HG02970 (cell line): ENCODE data around the gene CYSTM1.

Experiments used
- ATAC-seq: cut with Tn5 transposase; IDR thresholded peaks from one replicate; pipeline ENCODE4 v1.9.1; 2021; ENCODE audit warnings: mild to moderate bottlenecking, moderate library complexity, moderate number of reproducible peaks; ENCODE audit not compliant: unreplicated experiment, low FRiP score

The CYSTM1 gene

GRCh38 chr5:140250386-140250785, 75.4 kb downstream of the CYSTM1 start:
- no peak for ATAC-seq

GRCh38 chr5:140251527-140251973, 76.6 kb downstream of the CYSTM1 start:
- no peak for ATAC-seq

DNA sequence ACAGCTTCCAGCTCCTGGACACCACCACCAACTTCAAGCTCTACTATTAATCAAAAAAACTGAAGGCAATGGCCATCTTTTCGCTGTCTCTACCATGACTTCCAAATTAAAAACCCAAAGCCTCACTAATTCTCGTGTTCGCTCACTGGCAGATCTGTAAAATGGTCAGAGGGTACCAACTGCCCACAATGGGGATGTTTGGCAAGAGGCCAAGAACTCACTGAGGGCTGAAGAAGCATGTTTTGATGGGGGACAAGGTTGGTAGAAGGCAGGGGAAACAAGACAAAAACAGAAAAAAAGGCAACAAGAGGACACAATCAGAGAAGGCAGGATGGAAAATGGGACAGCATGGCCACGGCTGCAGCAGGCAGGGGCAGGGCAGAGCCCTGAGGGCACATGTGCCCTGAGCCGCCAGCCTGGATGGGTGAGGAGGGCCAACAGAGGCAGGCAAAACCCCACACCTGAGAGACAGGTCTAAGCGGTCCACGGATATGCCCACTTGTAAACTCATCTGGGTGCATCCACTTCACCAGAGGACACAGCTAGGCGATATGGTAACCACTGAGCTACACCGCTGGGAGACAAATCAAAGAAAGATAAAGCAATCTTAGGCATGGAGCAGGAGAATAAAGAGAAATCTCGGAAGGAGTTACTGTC, 77.6 kb downstream of the CYSTM1 start:
- no peak for ATAC-seq

GRCh38 chr5:140253985-140254384, 79.0 kb downstream of the CYSTM1 start:
- ATAC-seq, result no peak

DNA sequence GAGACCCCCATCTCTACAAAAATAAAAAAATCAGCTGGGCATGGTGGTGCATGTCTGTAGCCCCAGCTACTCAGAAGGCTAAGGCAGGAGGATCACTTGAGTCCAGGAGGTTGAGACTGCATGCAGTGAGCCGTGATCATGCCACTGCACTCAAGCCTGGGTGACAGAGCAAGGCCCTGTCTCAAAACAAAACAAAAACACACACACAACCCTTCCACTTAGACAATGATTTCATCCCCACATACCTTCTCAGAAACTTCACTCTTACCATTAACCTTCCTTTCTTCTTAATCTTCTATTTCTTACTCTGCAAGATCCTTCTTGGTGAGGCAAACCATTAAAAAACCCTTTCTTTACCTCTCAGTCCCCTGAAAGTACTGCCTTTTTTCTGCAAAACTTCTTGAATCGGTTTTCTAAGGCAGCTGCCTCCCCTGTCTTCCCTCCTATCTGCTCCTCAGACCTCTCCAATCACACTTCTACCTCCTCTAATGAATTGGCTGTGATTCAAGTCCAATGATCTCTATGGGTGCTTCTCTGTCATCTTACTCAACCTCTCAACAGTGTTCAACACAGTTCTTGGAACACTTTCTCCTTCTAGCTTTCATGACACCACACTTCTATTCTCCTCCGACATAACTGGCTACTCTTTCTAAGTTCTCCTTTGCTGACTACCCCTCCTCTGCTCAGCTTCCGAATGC, 80.6 kb downstream of the CYSTM1 start:
- no peak for ATAC-seq

DNA sequence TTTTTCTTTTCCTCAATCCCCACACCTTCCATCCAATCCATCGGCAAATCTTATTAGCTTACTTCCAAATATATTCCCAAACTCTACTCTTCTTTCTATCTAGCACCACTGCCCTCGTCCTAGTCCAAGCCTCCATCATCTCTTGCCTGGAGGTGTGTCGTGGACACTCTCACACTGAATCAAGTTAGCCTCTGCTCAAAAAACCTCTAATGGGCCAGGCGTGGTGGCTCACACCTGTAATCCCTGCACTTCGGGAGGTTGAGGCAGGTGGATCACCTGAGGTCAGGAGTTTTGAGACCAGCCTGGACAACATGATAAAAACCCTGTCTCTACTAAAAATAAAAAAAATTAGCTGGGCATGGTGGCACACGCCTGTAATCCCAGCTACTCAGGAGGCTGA, 81.7 kb downstream of the CYSTM1 start:
- no peak for ATAC-seq

- ATAC-seq, result no peak
Measured at GRCh38 chr5:140258016-140258415, 83.0 kb downstream of the CYSTM1 start.

DNA sequence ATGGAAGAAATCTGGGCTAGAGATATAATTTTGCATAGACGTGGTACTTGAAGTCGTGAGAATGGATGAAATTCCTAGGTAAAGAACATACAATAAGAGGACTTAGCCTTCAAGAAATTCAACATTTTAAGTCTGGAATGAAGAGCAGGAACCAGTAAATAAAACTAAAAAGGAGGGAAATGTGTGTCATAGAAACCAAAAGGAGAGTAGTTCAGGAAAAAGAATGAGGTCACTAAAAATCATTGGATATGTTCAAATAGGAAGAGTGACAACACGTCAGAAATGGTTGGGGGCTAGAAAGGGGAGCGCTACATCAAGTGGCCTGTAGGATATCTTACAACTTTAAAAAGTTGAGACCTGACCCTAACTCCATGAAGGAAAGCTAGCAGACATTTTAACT, 83.9 kb downstream of the CYSTM1 start:
- no peak for ATAC-seq

- no peak for ATAC-seq
Measured at GRCh38 chr5:140259500-140259899, 84.5 kb downstream of the CYSTM1 start.

GRCh38 chr5:140260089-140260656, 85.2 kb downstream of the CYSTM1 start:
- no peak for ATAC-seq

DNA sequence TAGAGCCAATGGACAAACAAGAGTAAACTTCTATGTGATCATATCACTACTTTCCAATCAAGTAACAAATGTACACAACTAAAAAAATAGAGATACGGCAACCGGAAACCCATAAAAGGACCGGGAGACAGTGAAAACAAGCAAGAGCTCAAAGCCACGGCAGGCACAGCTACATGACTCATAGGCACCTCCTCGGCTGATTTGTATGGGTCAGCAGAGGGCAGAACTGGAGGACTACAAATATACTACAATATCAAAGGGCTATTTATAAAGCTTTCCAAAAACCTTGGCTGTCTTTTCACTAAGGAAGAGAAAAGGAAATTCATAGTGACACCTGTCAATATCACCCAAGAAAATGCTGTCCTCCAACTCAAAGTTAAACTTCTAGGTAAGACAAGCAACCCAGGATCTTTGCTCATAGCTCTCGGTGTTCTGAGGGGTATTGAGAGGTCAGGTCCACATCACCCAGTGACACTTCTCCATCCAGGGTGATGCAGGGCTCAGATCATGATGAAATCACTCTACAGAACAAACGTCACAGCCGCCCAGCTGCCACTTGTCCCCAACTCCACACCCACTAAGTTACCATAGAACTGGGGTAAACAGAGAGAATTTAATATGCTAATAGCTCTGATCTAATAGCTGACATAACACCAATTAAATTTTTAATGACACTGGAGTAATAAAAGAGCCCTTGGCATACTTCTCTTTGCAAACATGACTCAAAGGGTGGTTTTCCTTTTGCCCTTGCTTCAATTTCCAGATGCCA, 86.6 kb downstream of the CYSTM1 start:
- no peak for ATAC-seq

DNA sequence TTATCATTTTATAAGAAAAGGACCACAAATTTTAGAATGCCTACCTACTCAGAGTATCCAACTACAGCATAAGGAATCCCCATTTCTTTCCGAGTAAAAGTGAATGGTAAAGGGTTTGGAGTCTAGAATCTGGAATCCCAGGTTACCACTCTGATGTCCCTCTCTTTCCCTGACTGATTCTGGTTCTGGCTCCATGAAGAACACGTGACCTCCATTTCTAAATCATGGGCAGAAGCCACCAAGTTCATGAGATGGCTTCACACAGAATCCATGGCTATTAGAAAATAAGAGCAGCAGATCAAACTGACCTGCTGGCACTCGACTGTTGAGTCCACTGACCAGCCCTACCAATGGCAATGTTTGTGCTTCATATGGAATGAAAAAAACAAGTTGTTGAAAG, 87.2 kb downstream of the CYSTM1 start:
- no peak for ATAC-seq

DNA sequence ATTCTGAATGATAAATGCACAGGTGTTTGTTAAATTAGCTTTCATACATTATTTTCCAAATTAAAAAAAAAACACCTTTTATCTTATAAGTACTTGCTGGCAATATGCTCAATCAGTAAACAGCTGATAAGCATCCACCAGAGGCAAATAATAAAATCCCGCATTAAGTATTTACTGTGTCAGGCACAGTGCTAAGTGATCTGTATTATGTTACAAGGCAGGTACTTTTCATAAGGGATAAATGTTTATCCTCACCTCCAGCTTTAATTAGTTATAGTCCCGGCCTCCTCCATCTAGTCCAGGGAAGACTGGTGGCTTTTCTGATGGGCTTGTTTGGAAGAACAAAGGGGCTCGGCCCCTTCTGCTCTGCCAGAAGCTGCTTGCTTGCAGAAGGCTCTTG, 87.9 kb downstream of the CYSTM1 start:
- no peak for ATAC-seq

GRCh38 chr5:140265845-140266244, 90.9 kb downstream of the CYSTM1 start:
- ATAC-seq, result no peak

DNA sequence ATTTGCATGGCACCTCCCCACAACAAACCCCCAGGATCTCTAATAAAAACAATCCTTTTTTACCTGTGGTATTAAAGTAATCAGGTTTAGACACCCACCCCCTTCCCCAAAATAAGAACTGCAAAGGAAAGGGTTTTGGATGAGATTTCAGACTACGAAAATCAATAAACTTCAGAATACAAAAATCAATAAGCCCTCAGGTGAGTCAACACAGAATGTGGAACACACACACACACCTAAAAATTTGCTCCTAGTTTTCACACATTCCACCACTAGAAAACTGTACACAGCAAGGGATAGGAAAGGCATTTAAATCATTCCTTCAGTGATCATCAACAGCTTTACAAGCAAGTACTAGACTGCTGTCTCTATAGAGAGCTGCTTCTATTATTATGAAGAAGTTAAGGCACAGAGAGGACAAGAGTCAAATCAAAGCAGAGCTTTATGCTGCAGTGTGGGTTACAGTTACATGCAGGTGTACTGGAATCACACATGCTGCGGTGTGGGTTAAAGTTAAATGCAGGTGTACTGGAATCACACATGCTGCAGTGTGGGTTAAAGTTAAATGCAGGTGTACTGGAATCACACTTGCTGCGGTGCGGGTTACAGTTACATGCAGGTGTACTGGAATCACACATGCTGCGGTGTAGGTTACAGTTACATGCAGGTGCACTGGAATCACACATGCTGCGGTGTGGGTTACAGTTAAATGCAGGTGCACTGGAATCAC, 91.6 kb downstream of the CYSTM1 start:
- no peak for ATAC-seq

DNA sequence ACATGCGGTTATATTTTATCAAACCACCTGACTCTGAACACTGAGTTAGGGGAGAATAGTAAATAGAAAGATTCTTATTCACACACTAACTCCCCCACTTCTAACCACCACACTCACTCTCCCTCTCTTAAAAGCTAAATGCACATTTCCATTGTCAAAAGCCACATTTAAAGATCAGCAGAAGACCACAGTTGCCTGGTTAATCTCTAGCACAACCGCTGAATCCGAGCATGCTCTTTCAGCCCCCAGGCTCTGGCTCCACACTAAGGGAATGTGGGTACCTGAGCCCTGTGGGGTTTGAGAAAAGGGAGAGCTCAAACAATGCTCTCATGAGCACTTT, 92.2 kb downstream of the CYSTM1 start:
- ATAC-seq, result no peak

- no peak for ATAC-seq
Measured at GRCh38 chr5:140267559-140268018, 92.6 kb downstream of the CYSTM1 start.

GRCh38 chr5:140270008-140270407, 95.0 kb downstream of the CYSTM1 start:
- no peak for ATAC-seq

- no peak for ATAC-seq
Measured at GRCh38 chr5:140273401-140273877, 98.5 kb downstream of the CYSTM1 start.

GRCh38 chr5:140275837-140276236, 100.8 kb downstream of the CYSTM1 start:
- no peak for ATAC-seq
